ENCODE results near the gene LRRC58.
"Not testable (repeated sequence)": the region's sequence is repeated elsewhere in the genome, so short reads cannot be mapped to it uniquely, and the experiment has no call there.

Gene LRRC58

DNA sequence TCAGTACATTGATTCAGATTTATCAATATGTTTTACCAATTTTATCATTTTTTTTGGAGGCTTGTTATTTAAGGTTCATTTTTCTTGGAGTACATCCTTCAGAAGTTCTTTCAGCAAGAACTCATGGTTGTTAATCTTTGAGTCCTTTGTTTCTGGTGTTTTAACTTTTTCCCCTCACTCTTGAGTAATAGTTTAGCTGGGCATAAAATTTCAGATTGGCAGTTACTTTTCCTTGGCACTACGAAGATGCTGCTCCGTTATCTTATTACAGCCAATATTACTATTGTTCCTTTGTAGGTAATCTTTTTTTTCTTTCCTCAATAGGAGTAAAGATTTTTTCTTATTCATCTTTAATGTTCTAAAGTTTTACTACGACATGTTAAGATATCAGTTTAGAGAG lies 9.8 kb downstream of the LRRC58 start:
- DNase-seq (ENCODE audit: low read depth in 3 of 3) = no peak

GRCh38 chr3:120338517-120338916 lies 10.6 kb downstream of the LRRC58 start:
- no peak for DNase-seq (ENCODE audit: low read depth in 3 of 3)

GRCh38 chr3:120332646-120333045 lies 16.5 kb downstream of the LRRC58 start:
- no peak for DNase-seq (ENCODE audit: low read depth in 3 of 3)

DNA sequence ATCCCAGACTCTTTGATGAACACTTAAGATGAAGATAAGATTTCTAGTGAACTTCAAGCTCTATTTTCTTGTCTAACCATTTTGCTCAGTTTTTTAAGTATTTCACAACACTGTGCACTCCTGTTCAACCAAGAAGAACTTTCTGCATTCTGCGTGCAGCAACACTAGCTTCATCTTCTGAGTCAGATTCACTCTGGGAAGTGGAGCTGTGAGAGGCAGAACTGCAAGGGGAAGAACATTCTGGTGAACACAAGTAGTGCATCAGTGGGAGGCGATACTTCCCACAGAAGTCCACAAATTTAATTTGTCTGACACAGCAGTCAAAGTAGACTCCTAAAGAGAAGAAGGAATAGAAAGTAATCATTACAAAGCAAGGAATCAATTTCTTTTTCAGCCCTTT lies 18.1 kb downstream of the LRRC58 start:
- no peak for DNase-seq (ENCODE audit: low read depth in 3 of 3)

DNA sequence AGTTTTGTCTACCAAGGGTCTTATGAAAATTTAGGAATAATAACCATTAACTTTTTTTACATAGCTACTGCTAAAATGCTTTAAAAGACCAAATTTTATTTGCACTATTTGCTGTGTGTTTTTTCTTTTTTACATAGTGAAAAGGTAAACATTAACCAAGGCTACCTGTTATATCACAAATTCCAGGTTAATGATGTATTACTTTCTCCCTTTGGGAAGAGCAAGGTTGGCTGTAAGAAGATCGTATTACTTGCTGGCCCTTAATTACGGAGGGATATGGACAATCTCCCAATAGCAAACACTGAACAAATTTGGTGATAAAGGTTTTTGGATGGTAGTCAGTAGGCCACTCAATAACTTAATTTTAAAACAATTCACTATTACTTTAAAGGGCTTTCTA lies 22.4 kb downstream of the LRRC58 start:
- no peak for DNase-seq (ENCODE audit: low read depth in 3 of 3)

DNA sequence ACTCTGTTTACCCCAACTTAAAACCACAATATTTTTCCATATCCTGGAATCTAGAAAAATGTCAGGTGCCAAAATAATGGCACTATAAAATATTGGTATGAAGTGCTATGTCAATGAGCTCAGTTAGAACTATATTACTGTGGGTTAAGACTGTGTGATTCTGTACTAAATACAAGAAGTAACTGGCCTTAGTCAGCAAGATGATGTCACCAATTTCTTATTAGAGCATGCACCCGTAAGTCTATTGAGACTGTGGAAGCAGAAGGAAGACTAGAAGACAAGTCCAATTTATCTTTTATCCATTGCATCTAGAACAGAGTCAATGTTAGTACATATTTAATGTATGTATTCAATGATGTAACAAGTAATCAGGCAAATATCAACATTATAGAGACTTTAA lies 25.0 kb downstream of the LRRC58 start:
- no peak for DNase-seq (ENCODE audit: low read depth in 3 of 3)

- DNase-seq (ENCODE audit: low read depth in 3 of 3) = not testable (repeated sequence)
These were observed 25.4 kb downstream of the LRRC58 start for GRCh38 chr3:120323761-120324160.

GRCh38 chr3:120311863-120312794 lies 37.0 kb downstream of the LRRC58 start:
- DNase-seq (ENCODE audit: low read depth in 3 of 3) = no peak

DNA sequence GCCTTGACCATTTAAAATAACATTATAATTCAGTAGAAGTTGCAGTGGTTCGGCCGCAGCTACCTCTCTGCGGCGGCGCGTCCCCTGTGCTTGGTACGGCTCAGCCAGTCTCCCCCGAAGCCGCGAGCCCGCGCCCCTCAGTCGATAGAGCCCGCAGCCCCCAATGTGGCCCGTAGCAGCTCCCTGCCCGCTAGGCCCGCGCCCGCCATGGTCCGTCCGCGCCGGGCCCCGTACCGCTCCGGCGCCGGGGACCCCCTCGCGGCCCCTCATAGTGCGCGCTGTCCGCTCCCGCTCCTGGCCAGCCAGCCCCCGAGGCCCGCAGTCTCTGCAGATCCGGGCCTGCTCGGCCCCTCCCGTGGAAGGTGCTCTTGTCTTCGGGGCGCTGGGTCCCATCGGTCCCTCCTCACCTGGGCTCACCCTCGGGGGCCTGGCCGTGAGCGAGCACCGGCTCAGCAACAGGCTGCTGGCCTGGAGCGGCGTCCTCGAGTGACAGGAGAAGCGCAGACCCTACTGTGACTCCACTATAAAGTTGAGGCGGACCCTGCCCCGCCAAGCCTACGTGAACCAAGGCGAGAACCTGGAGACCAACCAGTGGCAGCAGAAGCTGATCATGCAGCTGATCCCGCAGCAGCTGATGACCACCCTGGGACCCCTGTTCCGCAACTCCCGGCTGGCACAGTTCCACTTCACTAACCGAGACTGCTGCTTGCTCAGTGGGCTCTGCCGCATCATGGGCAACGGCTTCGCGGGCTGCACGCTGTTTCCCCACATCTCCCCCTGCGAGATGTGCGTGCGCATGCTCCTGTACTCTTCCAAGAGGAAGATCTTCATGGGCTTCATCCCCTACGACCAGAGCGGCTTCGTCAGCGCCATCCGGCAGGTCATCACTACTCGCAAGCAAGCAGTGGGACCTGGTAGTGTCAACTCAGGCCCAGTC lies 42.4 kb downstream of the LRRC58 start:
- no peak for DNase-seq (ENCODE audit: low read depth in 3 of 3)

DNA sequence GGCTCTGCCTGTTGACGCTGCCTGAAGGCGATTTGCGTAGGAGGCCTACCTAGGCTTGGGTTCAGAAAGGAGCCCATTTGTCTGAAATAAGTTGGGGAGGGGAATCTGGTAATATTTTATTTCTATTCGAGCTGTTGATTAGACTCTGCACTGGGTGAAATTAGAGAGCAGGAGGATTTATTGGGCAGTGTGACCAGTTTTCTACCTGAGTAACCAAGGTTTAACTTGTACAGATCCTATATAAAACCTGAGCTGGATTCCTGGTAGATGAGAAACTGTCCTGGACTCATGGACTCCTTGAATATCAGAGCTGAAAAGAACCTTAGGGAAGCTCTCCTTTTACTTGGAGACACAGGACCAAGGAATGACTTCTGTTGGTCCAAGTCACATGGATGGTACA lies 44.5 kb downstream of the LRRC58 start:
- no peak for DNase-seq (ENCODE audit: low read depth in 3 of 3)

- DNase-seq (ENCODE audit: low read depth in 3 of 3) = no peak
These were observed 46.8 kb downstream of the LRRC58 start for GRCh38 chr3:120302361-120302760.

GRCh38 chr3:120300971-120301370 lies 48.2 kb downstream of the LRRC58 start:
- no peak for DNase-seq (ENCODE audit: low read depth in 3 of 3)

DNA sequence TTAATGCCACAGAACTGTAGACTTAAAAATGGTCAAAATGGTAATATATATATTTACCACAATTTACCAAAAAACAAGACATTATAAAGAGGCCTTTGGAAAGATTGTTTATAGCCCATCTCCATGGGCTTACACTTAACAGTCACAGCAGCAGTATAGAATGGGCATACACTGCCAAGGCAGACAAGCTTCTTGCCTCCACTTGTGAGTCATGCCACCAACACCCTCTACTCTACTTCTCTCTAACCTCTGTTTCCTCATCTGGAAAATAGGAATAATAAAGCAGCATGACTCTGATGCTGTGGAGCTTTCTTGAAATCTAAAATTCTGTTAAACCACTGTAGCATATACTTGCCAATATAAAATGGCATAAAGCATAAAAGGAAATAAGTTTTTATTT lies 49.8 kb downstream of the LRRC58 start:
- no peak for DNase-seq (ENCODE audit: low read depth in 3 of 3)

DNA sequence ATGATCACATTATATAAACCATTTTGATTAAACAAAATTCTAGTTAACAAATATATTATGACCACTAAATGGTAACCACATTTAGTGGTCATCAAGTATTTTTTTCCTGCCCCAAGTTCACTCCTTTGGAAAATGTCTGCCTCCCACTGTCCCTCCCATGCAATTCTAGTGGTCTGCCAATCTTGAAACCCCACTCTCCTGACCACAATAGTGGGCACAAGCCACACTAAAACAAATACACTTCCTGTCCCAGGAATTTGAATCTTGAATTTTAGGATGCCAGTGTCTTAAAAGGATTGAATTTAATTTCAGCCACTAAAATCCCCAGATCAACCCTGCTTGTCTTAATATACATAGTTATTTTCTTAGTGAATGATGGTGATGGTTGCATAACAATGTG lies 50.2 kb downstream of the LRRC58 start:
- DNase-seq (ENCODE audit: low read depth in 3 of 3) = no peak

DNA sequence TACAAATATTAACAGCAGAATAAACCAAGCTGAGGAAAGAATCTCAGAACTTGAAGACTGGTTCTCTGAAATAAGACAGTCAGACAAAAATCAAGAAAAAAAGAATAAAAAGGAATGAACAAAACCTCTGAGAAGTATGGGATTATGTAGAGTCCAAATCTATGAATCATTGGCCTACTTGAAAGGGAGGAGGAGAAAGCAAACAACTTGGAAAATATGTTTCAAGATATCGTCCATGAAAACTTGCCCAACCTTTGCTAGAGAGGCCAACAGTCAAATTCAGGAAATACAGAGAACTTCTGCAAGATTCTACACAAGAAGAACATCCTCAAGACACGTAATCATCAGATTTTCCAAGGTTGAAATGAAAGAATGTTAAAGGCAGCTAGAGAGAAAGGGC lies 57.6 kb downstream of the LRRC58 start:
- not testable (repeated sequence) for DNase-seq (ENCODE audit: low read depth in 3 of 3)

DNA sequence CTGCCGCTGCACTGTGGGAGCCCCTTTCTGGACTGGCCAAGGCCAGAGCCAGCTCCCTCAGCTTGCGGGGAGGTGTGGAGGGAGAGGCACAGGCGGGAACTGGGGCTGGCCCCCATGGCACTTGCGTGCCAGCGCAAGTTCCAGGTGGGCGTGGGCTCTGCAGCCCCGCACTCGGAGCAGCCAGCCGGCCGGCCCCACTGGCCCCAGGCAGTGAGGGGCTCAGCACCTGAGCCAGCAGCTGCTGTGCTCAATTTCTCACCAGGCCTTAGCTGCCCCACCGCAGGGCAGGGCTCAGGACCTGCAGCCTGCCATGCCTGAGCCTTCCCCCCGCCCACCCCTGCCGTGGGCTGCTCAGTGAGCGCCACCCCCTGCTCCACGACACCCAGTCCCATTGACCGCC lies 59.5 kb downstream of the LRRC58 start:
- no peak for DNase-seq (ENCODE audit: low read depth in 3 of 3)

GRCh38 chr3:120286465-120286864 lies 62.7 kb downstream of the LRRC58 start:
- DNase-seq (ENCODE audit: low read depth in 3 of 3) = no peak

DNA sequence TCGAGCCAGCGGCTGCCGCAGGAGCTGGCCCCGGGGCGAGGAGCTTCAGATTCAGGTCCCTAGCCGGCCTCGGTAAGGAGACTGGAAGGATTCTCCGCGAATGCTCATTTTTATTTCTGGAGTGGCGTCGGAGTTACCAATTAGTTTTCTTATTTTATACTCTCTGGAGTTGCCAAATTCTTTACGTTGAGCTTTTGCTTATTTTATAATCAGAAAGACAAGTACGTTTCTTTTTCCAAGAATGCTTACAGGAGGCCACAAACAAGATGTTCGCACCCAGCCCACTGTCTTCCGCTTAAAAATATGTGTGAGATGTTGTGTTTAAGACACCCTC lies 63.7 kb downstream of the LRRC58 start:
- DNase-seq (ENCODE audit: low read depth in 3 of 3) = no peak

DNA sequence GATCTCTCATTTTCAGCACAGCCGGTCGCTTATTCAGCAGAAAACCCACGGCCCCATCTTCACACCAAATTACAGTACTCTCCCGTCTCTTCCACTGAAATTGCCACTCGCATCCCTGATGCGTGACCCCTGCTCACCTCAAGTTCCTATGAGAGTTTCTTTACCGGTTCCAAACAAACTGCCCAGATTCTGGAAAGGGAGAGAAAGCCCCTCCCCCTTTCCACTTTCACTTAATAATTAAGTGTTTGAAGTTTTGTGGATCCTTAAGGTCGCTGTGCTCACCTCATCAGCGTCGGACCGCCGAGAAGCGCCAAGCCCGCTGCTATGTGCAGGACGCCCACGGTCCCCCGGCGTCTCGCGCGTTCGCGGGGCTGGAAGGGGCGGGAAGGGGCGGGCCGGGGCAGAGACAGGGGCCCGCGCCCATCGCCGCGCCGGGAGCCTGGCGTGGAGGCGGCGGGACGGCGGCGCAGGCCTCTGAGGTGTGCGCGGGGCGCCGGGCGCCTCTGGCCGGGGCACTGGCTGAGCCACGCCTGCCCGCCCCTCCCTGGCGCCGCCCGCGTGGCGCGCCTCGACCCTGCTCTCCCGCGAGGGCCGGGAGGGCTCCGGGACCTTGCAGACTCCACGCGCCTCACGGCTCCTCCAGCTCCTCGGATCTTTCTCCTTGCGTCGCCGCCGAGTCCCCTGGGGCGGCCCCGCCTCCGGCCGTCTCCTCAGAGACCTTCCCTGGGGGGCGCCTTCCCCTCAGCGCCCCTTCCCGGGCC lies 64.2 kb downstream of the LRRC58 start, which contains the start of gene GPR156:
Gene GPR156 (minus strand): TSS at position 476 of the 761 bp plus-strand sequence. CDS start 41,124 bp downstream, outside the sequence.
- DNase-seq (ENCODE audit: low read depth in 3 of 3) = no peak

DNA sequence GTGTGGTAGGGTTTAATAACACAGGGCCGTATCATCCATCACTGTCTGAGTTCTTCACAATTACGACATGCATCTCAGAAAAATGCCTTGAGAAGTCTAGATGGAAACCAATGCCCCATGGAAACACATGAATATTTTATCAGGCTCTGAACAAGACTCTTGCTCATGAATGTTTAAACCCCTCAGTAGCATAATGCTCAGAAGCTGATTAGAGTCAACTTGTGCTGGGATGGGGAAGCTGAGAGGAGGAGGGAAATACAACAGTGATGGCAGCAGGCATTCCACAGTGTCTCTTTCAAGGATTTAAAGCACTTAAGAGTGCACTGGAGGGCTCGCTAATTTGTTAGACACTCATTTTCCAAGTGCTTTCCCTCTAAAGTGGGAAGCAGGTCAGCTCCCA lies 67.9 kb downstream of the LRRC58 start:
- no peak for DNase-seq (ENCODE audit: low read depth in 3 of 3)

- DNase-seq (ENCODE audit: low read depth in 3 of 3) = no peak
These were observed 68.6 kb downstream of the LRRC58 start for GRCh38 chr3:120280566-120280965.

DNA sequence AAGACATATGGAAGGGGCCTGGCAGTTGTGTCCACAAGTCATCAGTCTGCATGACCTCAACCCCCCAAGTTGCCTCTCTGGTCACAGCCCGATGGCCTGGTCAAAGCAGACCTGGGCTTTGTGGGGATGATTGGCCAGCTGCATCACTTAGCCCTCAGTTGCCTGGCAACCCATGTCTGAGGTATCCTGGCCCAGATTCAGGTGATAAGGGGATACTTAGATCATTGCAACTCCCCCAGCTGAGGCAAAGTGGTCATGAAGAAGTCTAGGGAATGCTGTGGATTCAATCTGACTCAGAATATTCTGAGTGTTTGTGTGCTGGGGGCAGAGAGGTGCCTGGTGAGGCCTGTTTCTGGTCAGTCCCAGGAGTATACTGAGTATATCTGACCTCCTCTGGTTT lies 69.1 kb downstream of the LRRC58 start:
- DNase-seq (ENCODE audit: low read depth in 3 of 3) = no peak
